Esophagus squamous epithelium (tissue), 5 donors: ENCODE measurements around the gene RPS19BP1. TPM values are rescaled to one million over a fixed set of nuclear protein-coding genes. Genes with fewer than 3 reads are reported as not detected.

Source experiments
- DNase-seq: peaks from one replicate; lab custom pipeline; 2025; lab: John Stamatoyannopoulos, UW
- H3K27ac ChIP-seq, 4 donors: fragments of 200-600 bp; sonication (generic); one replicate each; pipeline ENCODE4 v1.5.1; 2016 to 2019; ENCODE audit warnings: mild to moderate bottlenecking in 1 of 4
- H3K27me3 ChIP-seq, 4 donors: fragments of 200-600 bp; sonication (generic); 1 replicate in 3 of 4; 2 replicates in 1 of 4; pipeline versions ENCODE4 v1.5.1 to v1.6.0; 2017 to 2021; ENCODE audit warnings: antibody characterized with exemption in 1 of 4
- H3K36me3 ChIP-seq, 3 donors: fragments of 200-600 bp; sonication (generic); one replicate each; pipeline ENCODE4 v1.5.1; 2016 to 2019
- H3K4me1 ChIP-seq, 3 donors: fragments of 200-600 bp; sonication (generic); one replicate each; pipeline ENCODE4 v1.5.1; 2017 to 2019
- H3K4me3 ChIP-seq, 4 donors: fragments of 200-600 bp; sonication (generic); 1 replicate in 3 of 4; 2 replicates in 1 of 4; pipeline ENCODE4 v1.5.1; 2016 to 2019; ENCODE audit warnings: mild to moderate bottlenecking in 2 of 4, moderate library complexity in 1 of 4
- H3K9me3 ChIP-seq, 3 donors: fragments of 200-600 bp; sonication (generic); one replicate each; pipeline ENCODE4 v1.5.1; 2016 to 2019
- POLR2A ChIP-seq, 4 donors: fragments of 450-650 bp; IDR thresholded peaks; one replicate each; pipeline ENCODE4 v1.6.1; 2017; ENCODE audit warnings: antibody characterized with exemption in 4 of 4, mild to moderate bottlenecking in 4 of 4, moderate library complexity in 3 of 4
- WGBS, 2 donors: methylation state at CpG; one replicate each; pipeline ENCODE4 v1.1.5; 2018; 5-methylcytosine and 5-hydroxymethylcytosine counted together
- intact Hi-C: fragments of 100-400 bp; cut with DNase I; formaldehyde crosslinking; loops from one replicate; pipeline ENCODE4 v1.15.0; 2022
- total RNA-seq, 4 donors: library from RNA; depleted of rRNA; stranded (reverse); fragments of >200 nt; gene quantifications; one replicate each; pipeline ENCODE4 v1.1.0, GENCODE V29; 2016
- TF ChIP-seq, protein P1 (sequence below), 6 experiments: fragments of 450-650 bp in 4 of 6; fragments of 200-600 bp in 2 of 6; sonication (generic) in 2 of 6; IDR thresholded peaks; one replicate each; pipeline ENCODE4 v1.5.1; 2016 to 2019; ENCODE audit warnings: antibody characterized with exemption in 6 of 6, mild to moderate bottlenecking in 4 of 6, moderate library complexity in 4 of 6
- donor health status: DM: yes; HTN: yes; CAD: no.

Gene RPS19BP1
- total RNA-seq, 4 donors from 2014 or later: 70.9 to 109 (median 88.1) TPM

GRCh38 chr22:39481054-39481453, 51.5 kb downstream of the RPS19BP1 start:
- Histone ChIP-seq H3K9me3 (no peaks in the 10 kb centered on the region), H3K36me3 (no peaks in the 10 kb centered on the region), H3K4me1 (peaks cover 0 to 6% (median 0%) of the 10 kb centered on the region in 3 donors), H3K27ac (no peak overlapping the region), H3K4me3 (no peak overlapping the region), H3K27me3 (peaks cover 0 to 5% (median 0%) of the 10 kb centered on the region in 4 donors)
- intact Hi-C loops: no loop called here
- TF ChIP-seq, protein P1, sequence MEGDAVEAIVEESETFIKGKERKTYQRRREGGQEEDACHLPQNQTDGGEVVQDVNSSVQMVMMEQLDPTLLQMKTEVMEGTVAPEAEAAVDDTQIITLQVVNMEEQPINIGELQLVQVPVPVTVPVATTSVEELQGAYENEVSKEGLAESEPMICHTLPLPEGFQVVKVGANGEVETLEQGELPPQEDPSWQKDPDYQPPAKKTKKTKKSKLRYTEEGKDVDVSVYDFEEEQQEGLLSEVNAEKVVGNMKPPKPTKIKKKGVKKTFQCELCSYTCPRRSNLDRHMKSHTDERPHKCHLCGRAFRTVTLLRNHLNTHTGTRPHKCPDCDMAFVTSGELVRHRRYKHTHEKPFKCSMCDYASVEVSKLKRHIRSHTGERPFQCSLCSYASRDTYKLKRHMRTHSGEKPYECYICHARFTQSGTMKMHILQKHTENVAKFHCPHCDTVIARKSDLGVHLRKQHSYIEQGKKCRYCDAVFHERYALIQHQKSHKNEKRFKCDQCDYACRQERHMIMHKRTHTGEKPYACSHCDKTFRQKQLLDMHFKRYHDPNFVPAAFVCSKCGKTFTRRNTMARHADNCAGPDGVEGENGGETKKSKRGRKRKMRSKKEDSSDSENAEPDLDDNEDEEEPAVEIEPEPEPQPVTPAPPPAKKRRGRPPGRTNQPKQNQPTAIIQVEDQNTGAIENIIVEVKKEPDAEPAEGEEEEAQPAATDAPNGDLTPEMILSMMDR (IDR thresholded peaks at IDR 0.05): no peak
- no peak for TF ChIP-seq POLR2A (IDR thresholded peaks at IDR 0.05)
- no peak for DNase-seq
- WGBS, 2 donors: 88 to 91% methylated on average over 16 of the region's 16 CpGs

DNA sequence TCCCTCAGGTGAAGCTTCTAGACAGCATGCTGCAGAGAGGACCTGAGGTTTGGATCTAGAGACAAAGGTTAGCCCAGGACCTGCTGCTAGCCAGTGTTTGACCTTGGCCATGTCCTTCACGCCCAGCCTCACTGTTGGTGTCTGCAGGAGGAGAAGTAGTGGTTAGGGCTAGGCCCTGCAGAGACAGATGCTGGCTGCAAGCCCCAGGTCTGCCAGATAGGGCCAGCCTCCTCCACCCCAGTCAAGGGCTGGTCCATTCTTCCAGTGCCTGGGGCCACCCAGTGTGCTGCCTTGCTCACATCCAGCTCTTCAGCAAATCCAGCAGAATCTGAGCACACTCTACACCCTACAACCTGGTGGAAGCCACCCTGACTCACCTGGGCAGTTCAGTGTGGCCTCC, 52.0 kb downstream of the RPS19BP1 start:
- Histone ChIP-seq H3K36me3 (no peaks in the 10 kb centered on the region), H3K27me3 (peaks cover 0 to 5% (median 0%) of the 10 kb centered on the region in 4 donors), H3K4me3 (no peak overlapping the region), H3K4me1 (peaks cover 0 to 6% (median 0%) of the 10 kb centered on the region in 3 donors), H3K9me3 (no peaks in the 10 kb centered on the region), H3K27ac (no peak overlapping the region)
- no peak for TF ChIP-seq POLR2A (IDR thresholded peaks at IDR 0.05)
- TF ChIP-seq, protein P1 (IDR thresholded peaks at IDR 0.05): no peak
- DNase-seq: no peak
- 80% methylated on average over 1 of the region's 1 CpG; no CpG with 5 or more reads in 1 of the 2 donors for WGBS, 2 donors
- intact Hi-C loops: no loop called here

- Histone ChIP-seq H3K36me3 (no peaks in the 10 kb centered on the region), H3K9me3 (no peaks in the 10 kb centered on the region), H3K4me1 (peaks cover 0 to 16% (median 5%) of the 10 kb centered on the region in 3 donors), H3K27me3 (peaks cover 0 to 5% (median 0%) of the 10 kb centered on the region in 4 donors), H3K27ac (no peak overlapping the region), H3K4me3 (no peak overlapping the region)
- 21% methylated on average over 2 of the region's 3 CpGs; no CpG with 5 or more reads in 1 of the 2 donors for WGBS, 2 donors
- intact Hi-C loops: no loop called here
- TF ChIP-seq, protein P1 (IDR thresholded peaks at IDR 0.05): no peak
- TF ChIP-seq POLR2A (IDR thresholded peaks at IDR 0.05): no peak
- no peak for DNase-seq
Observed at GRCh38 chr22:39479254-39479653, 53.3 kb downstream of the RPS19BP1 start.

Other genes with a start within 250 kb of the RPS19BP1 start
- 1,000 to 10,000 TPM; 1,469 to 2,891 (median 2,008) TPM for gene RPL3, start 213.1 kb downstream of the RPS19BP1 start, total RNA-seq
- gene SYNGR1, start 182.8 kb downstream of the RPS19BP1 start, total RNA-seq: 10 to 100 TPM; 13.3 to 35.5 (median 21.5) TPM
- 10 to 100 TPM in 3 of 4 donors, 1 to 10 TPM in 1; 7.8 to 15.3 (median 14.5) TPM for gene TAB1, start 133.0 kb downstream of the RPS19BP1 start, total RNA-seq
- 1 to 10 TPM in 1 of 4 donors, under 1 TPM in 3; 0.08 to 1.3 (median 0.62) TPM for gene MGAT3, start 75.7 kb downstream of the RPS19BP1 start, total RNA-seq
- gene MIEF1, start 30.5 kb downstream of the RPS19BP1 start, total RNA-seq: 10 to 100 TPM; 21.4 to 34.2 (median 23.9) TPM
- gene ATF4, start 12.2 kb downstream of the RPS19BP1 start, total RNA-seq: 100 to 1,000 TPM; 170 to 288 (median 234) TPM
- under 1 TPM; 0.12 to 0.38 (median 0.20) TPM for gene CACNA1I, start 38.0 kb upstream of the RPS19BP1 start, total RNA-seq